KBM-7 (cell line): ENCODE measurements around the gene SMARCC2.
"Not testable (repeated sequence)": the region's sequence is repeated elsewhere in the genome, so short reads cannot be mapped to it uniquely, and the experiment has no call there.

Experiments
- DNase-seq: peaks from one replicate; pipeline ENCODE4 v3.0.0-alpha.2; 2015
- in situ Hi-C: fragments of 300-500 bp; cut with MboI; formaldehyde crosslinking; loops from 2 replicates; pipeline ENCODE4 v1.14.3; 2020; ENCODE audit warnings: low sequenced_read_pairs, low pct_unique_long_range_greater_than_20kb, mixed read lengths

The SMARCC2 gene

GRCh38 chr12:56216461-56216860, 27.2 kb upstream of the SMARCC2 start:
- in situ Hi-C loops, result no loop called here
- no peak for DNase-seq

DNA sequence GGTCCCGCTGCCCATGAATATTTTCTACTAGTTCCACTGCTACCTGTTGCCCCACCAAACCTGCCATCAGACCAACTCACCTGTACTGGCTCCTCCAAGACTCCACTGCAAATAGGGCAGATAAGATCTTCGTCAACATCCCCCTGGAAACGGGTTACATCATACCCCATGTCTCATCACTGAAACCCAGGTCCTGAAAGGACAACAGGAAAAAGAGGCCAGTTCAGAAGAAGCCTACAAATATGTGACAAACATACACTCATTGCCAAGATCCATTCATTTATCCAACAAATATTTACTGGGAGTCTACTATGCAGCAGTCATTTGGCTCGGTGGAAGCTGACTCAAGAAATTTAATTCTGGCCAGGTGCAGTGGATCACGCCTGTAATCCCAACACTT, 24.6 kb upstream of the SMARCC2 start:
- in situ Hi-C loops, result no loop called here
- DNase-seq, result no peak

DNA sequence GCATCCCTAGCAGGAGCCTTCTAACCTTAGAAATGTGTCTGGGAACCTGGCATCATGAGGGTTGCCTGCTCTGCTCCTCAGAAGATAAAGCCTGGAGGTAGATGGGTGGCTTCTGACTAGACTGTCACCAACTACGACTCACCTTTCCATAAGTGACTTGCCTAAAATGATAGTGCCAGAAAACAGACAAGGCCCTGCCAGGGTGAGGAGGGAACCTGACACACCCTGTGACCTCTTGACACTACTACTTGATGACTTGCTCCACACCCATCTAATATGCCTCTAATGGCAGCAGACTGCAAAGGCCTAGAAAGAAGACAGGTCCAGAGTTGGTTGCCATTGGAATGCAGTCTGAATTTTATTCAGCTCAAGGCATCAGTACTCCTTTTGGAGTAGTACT, 23.1 kb upstream of the SMARCC2 start:
- in situ Hi-C loops, result no loop called here
- DNase-seq, result no peak

DNA sequence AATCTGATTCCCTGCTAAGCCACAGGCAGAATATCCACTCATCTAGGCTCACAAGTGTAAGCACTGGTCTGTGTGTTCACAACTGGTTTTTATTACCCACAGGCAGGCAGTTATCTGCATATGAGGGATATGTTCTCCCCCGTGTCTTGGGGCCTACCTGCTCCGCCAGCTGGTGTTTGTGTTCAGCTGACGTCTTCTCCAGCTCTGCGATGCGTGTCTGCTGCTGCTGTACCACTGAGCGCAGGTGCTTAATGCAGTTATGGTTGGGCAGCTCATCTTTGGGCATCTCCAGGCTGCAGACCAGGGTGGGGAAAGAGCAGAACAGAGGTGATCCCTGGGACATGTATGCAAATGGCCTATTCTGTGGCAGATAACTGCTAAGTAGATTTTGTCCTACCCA, 18.7 kb upstream of the SMARCC2 start:
- in situ Hi-C loops, result no loop called here

GRCh38 chr12:56206452-56207166, 17.3 kb upstream of the SMARCC2 start:
- in situ Hi-C loops, result no loop called here
- peak; percentile 56 for DNase-seq

More for the DNA sequence above, 18.7 kb upstream of the SMARCC2 start:
- no peak for DNase-seq

DNA sequence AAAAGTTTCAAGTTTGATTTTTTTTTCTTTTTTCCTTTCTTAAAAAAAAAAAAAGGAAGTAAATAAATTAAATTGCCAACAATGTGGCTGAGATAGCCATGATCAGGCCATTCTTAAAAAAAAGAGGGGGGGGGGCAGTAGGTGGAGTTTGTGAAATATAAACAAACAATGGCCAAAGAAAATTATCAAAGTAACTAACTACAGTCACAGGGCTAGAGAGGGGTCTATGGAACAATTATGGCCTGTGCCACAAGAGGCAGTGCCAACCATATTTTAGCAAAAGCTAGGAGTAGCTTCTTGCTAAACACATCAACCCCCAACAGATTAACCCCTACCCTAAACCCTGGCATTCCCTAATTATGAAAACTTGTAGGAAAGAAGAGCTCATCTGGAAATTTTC, 16.2 kb upstream of the SMARCC2 start:
- peak; percentile 9 for DNase-seq
- in situ Hi-C loops, result no loop called here

DNA sequence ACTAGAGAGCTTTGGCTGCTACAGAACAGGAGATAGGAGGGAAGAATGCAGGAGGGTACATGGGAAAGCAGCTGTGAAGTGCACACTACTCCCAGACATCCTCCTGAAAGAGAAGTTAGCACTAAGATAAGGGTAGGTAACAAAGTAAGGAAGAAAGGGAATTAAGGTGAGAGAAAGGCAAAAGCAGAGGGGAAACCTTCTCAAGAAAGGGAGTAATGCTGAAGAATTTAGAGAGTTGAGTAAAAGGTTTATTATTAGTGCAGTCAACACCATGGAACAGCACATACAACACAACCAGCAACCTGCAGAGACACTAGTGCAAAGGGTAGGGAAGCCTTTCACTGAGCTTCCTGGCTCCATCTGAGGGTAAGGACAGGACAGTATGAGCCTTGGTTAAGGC, 15.0 kb upstream of the SMARCC2 start:
- DNase-seq, result no peak
- in situ Hi-C loops, result no loop called here

- DNase-seq, result no peak
- in situ Hi-C loops, result no loop called here
Observed at GRCh38 chr12:56202838-56203237, 13.6 kb upstream of the SMARCC2 start.

DNA sequence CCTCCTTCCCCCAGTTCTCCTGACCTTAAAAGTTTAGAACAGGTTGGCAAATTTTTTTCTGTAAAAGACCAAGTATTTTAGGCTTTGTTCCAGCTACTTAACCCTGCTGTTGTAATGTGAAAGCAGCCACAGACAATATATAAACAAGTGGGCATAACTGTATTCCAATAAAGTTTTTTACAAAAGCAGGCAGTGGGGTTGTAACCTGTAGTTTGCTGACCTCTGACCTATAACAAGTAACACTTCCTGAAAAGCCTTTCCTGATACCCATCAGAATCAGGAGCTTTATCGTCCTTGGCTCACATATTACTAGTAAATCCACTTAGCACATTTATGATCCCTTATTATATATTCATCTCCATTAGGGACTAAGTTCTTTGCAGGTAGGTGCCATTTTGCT, 13.1 kb upstream of the SMARCC2 start:
- no peak for DNase-seq
- in situ Hi-C loops, result no loop called here

DNA sequence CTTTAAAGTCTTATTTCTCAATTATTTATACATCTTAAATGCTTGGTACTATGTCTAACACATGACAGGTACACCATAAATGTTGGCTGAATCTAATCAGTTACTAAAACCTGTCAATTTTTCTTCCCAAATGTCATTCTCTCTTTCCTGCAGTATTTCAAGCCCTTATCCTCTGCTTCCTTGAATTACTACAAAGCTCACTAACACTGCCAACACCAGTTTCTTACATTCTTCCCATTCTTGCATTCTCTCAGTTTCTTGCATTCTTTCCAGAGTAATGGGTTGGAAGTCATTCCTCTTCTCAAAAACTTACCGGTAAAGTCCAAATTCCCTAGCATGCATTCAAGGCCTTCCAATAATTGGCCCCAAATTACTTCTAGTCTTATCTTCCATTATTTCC, 9.6 kb upstream of the SMARCC2 start:
- no peak for DNase-seq

GRCh38 chr12:56197921-56198635, 8.8 kb upstream of the SMARCC2 start:
- in situ Hi-C loops, result no loop called here
- DNase-seq, result no peak

More for the DNA sequence above, 9.6 kb upstream of the SMARCC2 start:
- in situ Hi-C loops, result no loop called here

GRCh38 chr12:56196818-56197550, 7.7 kb upstream of the SMARCC2 start:
- DNase-seq, in situ Hi-C loops: not testable (repeated sequence)

GRCh38 chr12:56193025-56193578, 3.8 kb upstream of the SMARCC2 start:
- in situ Hi-C loops, result no loop called here

GRCh38 chr12:56192582-56192981, 3.3 kb upstream of the SMARCC2 start:
- DNase-seq, result no peak
- in situ Hi-C loops, result no loop called here

More at GRCh38 chr12:56193025-56193578, 3.8 kb upstream of the SMARCC2 start:
- DNase-seq, result peak; percentile 86

- in situ Hi-C loops, result no loop called here
- DNase-seq, result peak; percentile 8
Observed at GRCh38 chr12:56190695-56191155, 1.4 kb upstream of the SMARCC2 start.

- DNase-seq, result peak; percentile 95
- in situ Hi-C loops, result no loop called here
Observed at GRCh38 chr12:56189918-56190694, 823 bp upstream of the SMARCC2 start.

DNA sequence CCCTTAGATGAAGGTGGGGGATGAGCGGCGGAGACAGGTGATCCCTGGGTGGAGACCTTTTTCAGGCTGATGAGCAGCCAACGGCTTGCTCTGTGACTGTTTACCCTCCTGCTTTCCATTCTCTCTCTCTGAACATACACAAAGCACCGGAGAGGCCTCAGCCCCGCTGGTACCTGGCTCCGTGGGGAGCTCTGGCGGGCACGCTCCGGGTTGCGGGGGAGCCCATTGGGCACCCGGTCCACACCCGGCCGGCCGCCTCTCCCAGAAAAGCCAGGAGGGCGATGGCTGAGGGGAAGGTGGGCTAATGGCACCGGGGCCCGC, 545 bp downstream of the SMARCC2 start:
- in situ Hi-C loops, result no loop called here
- DNase-seq, result peak; percentile 20

DNA sequence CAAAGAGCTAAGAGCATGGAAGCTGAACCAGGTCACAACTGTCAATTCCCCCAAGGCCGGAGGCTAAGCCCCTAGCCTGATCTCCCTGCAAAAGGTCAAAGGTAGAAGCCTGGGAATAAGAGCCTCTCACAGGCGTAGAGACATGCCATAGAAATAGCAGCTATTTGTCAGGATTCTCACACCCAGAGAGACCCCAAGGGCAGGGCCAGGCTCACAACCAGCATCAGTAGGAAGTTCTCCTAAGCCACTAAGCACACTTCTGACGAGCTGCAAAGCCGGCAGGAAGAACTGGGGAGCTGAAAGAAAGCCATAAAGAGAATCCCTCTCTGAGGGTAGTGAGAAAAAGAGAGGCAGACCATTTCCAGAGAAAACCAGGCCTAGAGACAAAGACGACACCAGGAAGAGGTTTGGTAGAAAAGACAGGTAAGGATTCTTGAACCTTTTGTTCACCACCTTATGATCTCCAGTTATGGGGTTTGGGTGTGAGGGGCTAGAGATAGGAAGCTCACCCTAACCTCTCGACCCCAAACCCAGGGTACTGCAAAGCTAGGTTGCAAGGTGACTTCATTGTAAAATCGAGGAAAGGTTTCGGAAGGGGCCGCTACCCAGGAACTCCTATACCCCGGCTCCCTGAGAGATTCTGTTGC, 1.0 kb downstream of the SMARCC2 start:
- in situ Hi-C loops, result no loop called here
- DNase-seq, result peak; percentile 27

DNA sequence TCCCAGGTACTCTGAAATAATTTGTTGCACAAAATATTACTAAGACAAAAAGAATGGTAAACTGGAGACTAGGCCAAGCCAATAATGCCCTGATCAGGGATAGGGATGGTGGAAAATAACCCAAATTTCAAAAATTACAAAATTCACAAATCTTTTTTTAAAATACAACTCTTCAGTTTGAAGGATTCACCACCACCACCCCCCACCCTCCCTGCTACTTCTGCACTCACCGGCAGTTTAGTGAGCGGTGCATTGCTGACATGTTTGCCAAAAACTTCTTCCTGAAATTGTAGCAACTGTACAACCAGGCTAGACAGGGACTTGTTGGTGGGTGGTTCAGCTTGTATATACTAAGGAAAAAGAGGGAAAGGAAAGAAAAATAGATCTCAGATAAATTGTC, 2.3 kb downstream of the SMARCC2 start:
- in situ Hi-C loops, result no loop called here
- DNase-seq, result no peak
